GOT3 (cell line): ENCODE results near the gene LRCH1.
A peak's percentile ranks its signal among the peaks of the same experiment; 100 is the strongest.
"Not testable (repeated sequence)": the region's sequence is repeated elsewhere in the genome, so short reads cannot be mapped to it uniquely, and the experiment has no call there.

Experiments used
- DNase-seq: peaks from one replicate; lab custom pipeline; 2025; ENCODE audit warnings: mixed read lengths; lab: John Stamatoyannopoulos, UW

The LRCH1 gene

DNA sequence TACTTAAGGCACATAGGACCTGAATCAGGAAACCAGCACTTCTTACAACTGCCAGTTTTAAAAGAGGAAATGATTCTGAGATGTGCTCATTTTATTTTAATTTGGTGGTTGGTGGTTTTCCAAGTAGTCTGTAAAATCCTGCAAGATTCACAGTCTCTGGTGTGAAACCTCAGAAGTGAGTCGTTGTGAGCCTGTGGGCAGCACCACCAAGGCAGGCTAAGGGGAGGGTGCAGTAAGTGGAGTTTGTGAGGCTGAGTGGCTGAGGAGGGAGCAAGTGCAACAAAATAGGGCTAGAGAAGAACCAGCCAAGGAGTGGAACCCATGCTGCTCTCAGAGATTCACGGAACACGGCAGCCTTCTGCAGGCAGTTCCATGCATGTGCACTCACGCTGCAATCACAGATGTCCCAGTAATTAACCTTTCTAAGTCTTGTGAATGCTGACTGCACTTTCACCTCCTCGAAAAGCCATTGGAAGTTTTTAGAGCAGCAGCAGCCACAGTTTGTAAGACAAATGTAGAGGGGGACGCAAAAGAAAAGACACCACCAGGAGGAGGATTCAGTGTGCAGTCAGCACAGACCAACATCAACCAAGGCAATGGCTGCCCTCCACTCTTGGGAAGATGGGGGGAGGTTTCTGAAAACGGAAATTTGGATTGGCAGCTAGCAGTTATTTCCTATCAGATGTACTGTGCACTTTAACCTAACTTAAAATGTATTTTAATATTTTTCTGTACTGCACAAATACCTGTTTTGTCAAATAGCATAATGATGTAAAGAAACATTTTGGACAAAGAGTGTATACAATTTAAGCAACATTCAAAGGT, 199.1 kb downstream of the LRCH1 start:
- DNase-seq = no peak

- no peak for DNase-seq
Measured at GRCh38 chr13:46753137-46753536, 200.2 kb downstream of the LRCH1 start.

DNA sequence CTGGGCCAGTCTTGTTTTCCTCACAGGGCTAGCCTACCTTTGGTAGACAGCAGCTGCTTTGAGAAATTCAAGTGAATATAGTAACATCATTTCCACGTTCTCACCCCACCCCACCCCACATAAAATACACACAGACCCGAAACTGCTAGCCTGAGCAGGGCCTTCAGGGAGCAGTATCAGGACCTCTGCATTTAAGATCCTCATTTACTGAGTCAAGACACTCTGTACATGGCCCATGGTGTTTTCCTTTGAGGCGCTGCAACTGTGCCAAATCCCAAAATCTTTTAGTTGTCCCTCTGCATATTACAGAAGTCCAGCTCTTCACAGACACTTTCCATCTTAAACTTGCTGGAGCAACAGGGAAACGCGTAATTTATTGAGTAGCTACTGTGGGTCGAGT, 200.9 kb downstream of the LRCH1 start:
- no peak for DNase-seq

GRCh38 chr13:46754812-46755211, 201.8 kb downstream of the LRCH1 start:
- DNase-seq = no peak

- not testable (repeated sequence) for DNase-seq
Measured at GRCh38 chr13:46755508-46755907, 202.5 kb downstream of the LRCH1 start.

DNA sequence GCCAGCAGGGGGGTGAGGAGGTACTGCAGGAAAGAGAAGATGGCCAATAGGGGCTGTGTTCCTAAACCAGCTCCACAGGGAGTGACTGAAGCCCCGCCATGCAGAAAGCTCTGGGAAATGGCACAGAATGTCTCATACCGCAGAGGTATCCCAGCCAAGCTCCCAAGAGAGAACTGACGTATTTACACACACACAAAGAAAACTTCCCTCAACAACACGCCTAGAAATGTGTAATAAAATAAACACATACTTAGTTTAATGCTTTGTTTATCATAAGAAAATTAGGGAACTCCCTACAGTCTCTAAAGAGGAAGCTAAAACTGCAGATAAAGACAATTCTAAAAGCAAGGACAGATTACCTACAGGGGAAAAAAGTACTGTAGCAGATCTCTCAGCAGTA, 204.0 kb downstream of the LRCH1 start:
- DNase-seq = no peak

- no peak for DNase-seq
Measured at GRCh38 chr13:46757640-46758039, 204.7 kb downstream of the LRCH1 start.

DNA sequence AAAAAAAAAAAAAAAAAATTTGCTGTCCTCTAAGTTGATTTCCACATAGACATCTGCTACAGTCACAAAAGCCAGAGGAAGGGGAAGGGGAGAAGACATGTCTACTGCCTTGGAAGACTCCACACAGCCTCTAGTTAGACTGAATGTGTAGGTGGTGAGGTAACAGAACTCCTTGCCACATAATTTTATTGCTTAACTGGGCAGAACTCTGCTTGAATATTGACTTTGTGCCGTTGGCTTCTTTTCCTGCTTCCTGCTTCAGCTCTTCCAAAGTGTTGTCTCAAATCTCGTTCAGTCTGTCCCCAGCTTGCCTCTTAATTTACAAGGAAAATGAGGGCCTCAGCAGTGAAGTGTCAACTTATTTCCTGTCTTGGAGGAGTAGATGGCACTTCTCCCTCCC, 206.9 kb downstream of the LRCH1 start:
- no peak for DNase-seq

- no peak for DNase-seq
Measured at GRCh38 chr13:46761174-46761573, 208.2 kb downstream of the LRCH1 start.

GRCh38 chr13:46761866-46762265, 208.9 kb downstream of the LRCH1 start:
- DNase-seq = no peak

GRCh38 chr13:46769925-46770324, 217.0 kb downstream of the LRCH1 start:
- DNase-seq = not testable (repeated sequence)

DNA sequence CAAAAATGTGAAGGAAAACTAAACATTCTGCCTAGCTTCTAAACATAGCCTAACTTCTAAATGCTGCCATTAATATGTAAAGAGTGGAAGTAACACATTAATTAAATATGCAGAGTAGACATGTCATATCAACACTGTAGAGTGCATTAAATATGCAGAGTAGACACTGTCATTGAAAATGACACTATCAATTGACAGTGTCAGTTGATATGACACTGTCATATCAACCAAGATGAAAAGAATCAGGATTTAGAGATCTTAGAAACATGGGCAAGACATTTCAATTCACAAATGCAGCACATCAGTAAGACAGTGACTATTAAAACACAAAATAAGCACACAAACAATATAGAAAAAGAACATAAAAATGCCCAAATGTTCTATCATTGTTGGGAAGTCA, 218.7 kb downstream of the LRCH1 start:
- no peak for DNase-seq

- no peak for DNase-seq
Measured at GRCh38 chr13:46773541-46773940, 220.6 kb downstream of the LRCH1 start.

- no peak for DNase-seq
Measured at GRCh38 chr13:46775385-46776107, 222.6 kb downstream of the LRCH1 start.

- DNase-seq = no peak
Measured at GRCh38 chr13:46778095-46778494, 225.1 kb downstream of the LRCH1 start.

DNA sequence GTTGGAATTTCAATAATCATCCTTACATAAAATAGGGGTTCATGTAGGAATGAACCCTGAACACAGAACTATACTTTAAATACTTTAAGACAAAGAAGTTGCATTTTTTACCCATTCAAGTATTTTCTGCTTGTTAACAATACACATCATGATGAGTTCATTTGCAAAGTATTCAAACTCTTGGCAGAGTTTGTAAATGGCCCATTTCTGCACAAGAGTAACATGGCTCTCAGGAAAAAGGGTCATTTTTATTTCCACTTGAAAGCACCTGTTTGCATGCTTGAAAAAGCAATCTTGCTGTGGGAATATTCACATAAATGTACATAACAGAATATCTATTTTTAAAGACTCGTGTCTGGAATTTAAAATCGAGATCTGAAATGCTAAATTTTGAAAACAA, 225.9 kb downstream of the LRCH1 start:
- no peak for DNase-seq

DNA sequence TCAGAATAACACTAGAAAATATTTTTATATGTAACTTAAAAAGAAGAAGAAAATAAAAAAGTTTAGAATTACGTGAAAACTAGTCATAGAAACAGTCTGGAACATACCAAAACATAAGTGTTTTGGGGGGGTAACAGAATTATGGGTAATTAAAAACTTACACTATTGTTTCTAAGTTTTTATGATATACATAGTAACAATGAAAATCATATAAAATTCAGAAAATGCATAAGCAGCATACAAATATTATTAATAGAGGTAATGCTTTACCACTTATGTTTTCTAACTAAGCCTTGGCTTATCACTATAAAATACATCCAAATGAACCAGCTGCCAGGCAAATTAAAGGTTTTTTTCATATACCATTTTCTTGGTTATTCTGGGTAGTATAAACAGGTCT, 229.1 kb downstream of the LRCH1 start:
- no peak for DNase-seq

- DNase-seq = no peak
Measured at GRCh38 chr13:46782691-46783090, 229.7 kb downstream of the LRCH1 start.

DNA sequence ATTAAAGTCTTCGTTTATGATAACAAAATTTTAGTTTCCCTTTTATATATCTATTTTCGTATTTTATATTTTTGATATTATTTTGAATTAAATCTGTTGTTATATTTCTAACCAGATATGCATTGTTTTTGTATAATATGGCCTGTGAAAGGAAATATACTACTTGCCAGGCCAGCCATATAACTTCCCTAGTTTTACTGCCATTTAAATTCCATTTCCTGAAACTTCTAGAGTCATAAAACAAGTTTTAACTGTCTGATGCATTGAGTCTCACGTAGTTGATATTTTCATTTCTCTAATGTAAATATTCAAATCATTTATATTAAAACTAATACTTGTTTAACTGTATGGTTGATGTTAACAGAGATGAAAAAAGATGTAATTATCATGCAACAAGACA, 230.5 kb downstream of the LRCH1 start:
- DNase-seq = no peak

- no peak for DNase-seq
Measured at GRCh38 chr13:46795321-46795720, 242.4 kb downstream of the LRCH1 start.

DNA sequence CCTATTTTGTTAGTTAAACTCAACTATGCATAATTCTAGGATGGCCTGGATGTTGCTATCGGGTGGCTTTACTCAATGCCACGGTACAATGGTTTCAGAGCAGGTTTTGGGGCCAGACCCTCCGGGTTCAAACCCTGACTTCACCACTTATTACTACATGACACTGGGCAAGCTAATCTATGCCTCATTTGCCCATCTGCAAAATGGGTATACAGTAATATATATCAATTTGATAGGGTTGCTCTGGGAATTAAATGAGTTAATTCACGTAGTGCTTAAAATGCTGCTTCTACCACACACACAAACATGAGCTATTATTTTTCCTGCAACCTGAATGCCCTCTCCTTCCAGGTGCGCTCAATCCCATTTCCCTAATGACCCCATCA, 243.2 kb downstream of the LRCH1 start:
- no peak for DNase-seq

- peak; percentile 68 for DNase-seq
Measured at GRCh38 chr13:46796515-46797474, 243.8 kb downstream of the LRCH1 start, which contains the start of gene ESD. Gene ESD, minus strand, starts transcription at chr13:46797161. Its CDS starts 5,748 bp downstream, at chr13:46791413.
